Loucy (cell line): ENCODE data around the gene CNTNAP2.

Experiments
- H2AFZ ChIP-seq: fragments of 200-600 bp; sonication (generic); 2 replicates; pipeline ENCODE4 v1.6.0; 2016; ENCODE audit warnings: antibody characterized with exemption, mild to moderate bottlenecking, low read length, moderate library complexity
- H3F3A ChIP-seq: fragments of 200-600 bp; 2 replicates; pipeline ENCODE4 v1.6.0; 2016; ENCODE audit warnings: antibody characterized with exemption, low read depth, mild to moderate bottlenecking
- H3K27me3 ChIP-seq: fragments of 200-600 bp; sonication (generic); 2 replicates; pipeline ENCODE4 v1.6.1; 2014; ENCODE audit warnings: low read length, mild to moderate bottlenecking; ENCODE audit not compliant: insufficient read depth, poor library complexity, severe bottlenecking
- H3K36me3 ChIP-seq: fragments of 200-600 bp; sonication (generic); 2 replicates; pipeline ENCODE4 v1.6.1; 2016; ENCODE audit warnings: low read length; ENCODE audit not compliant: insufficient read depth
- H3K4me1 ChIP-seq: fragments of 200-600 bp; sonication (generic); 2 replicates; pipeline ENCODE4 v1.5.1; 2014; ENCODE audit warnings: low read length, mild to moderate bottlenecking; ENCODE audit not compliant: insufficient read depth, poor library complexity, severe bottlenecking
- H3K4me2 ChIP-seq: fragments of 200-600 bp; sonication (generic); 2 replicates; pipeline ENCODE4 v1.6.0; 2014; ENCODE audit warnings: antibody characterized with exemption, low read length, low read depth, mild to moderate bottlenecking; ENCODE audit not compliant: poor library complexity, severe bottlenecking
- H3K4me3 ChIP-seq: fragments of 200-600 bp; sonication (generic); 2 replicates; pipeline ENCODE4 v1.5.1; 2014; ENCODE audit warnings: low read length, mild to moderate bottlenecking, mixed read lengths; ENCODE audit not compliant: poor library complexity, severe bottlenecking
- H3K79me2 ChIP-seq: fragments of 200-600 bp; sonication (generic); 2 replicates; pipeline ENCODE4 v1.6.1; 2014; ENCODE audit warnings: low read length; ENCODE audit not compliant: insufficient read depth
- H3K9ac ChIP-seq: fragments of 200-600 bp; sonication (generic); 2 replicates; pipeline ENCODE4 v1.6.0; 2014; ENCODE audit warnings: mild to moderate bottlenecking, low read depth, low read length, moderate library complexity; ENCODE audit not compliant: poor library complexity, severe bottlenecking
- H3K9me2 ChIP-seq: fragments of 200-600 bp; sonication (generic); replicated peaks from 2 replicates; pipeline ENCODE4 v1.6.1; 2016; ENCODE audit warnings: low read depth, low read length, mixed read lengths
- H3K9me3 ChIP-seq: fragments of 200-600 bp; sonication (generic); 2 replicates; pipeline ENCODE4 v1.6.1; 2014; ENCODE audit warnings: mild to moderate bottlenecking, antibody characterized with exemption, low read length, low read depth; ENCODE audit not compliant: insufficient read depth
- H4K20me1 ChIP-seq: fragments of 200-600 bp; sonication (generic); 2 replicates; pipeline ENCODE4 v1.6.0; 2014; ENCODE audit warnings: antibody characterized with exemption, low read length, mild to moderate bottlenecking; ENCODE audit not compliant: insufficient read depth, poor library complexity, severe bottlenecking
- EZH2phosphoT487 ChIP-seq: fragments of 200-600 bp; IDR thresholded peaks from 2 replicates; pipeline ENCODE4 v1.6.1; 2018; ENCODE audit warnings: antibody characterized with exemption, mild to moderate bottlenecking, moderate library complexity, borderline replicate concordance
- TF ChIP-seq, protein P1 (sequence below): fragments of 200-600 bp; sonication (generic); conservative IDR thresholded peaks from 2 replicates; pipeline ENCODE4 v1.5.1; 2014; ENCODE audit warnings: mild to moderate bottlenecking, antibody characterized with exemption, low read length

CNTNAP2 gene

GRCh38 chr7:148028165-148028564, 1911.6 kb downstream of the CNTNAP2 start:
- no peaks in the 10 kb centered on the region for H3K9me2 ChIP-seq
- no peaks in the 10 kb centered on the region for H3K36me3 ChIP-seq
- no peaks in the 10 kb centered on the region for H3K4me1 ChIP-seq
- H3K27me3 ChIP-seq: no peaks in the 10 kb centered on the region
- no peak for TF ChIP-seq EZH2phosphoT487
- TF ChIP-seq, protein P1, sequence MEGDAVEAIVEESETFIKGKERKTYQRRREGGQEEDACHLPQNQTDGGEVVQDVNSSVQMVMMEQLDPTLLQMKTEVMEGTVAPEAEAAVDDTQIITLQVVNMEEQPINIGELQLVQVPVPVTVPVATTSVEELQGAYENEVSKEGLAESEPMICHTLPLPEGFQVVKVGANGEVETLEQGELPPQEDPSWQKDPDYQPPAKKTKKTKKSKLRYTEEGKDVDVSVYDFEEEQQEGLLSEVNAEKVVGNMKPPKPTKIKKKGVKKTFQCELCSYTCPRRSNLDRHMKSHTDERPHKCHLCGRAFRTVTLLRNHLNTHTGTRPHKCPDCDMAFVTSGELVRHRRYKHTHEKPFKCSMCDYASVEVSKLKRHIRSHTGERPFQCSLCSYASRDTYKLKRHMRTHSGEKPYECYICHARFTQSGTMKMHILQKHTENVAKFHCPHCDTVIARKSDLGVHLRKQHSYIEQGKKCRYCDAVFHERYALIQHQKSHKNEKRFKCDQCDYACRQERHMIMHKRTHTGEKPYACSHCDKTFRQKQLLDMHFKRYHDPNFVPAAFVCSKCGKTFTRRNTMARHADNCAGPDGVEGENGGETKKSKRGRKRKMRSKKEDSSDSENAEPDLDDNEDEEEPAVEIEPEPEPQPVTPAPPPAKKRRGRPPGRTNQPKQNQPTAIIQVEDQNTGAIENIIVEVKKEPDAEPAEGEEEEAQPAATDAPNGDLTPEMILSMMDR: no peak
- H3K79me2 ChIP-seq: no peaks in the 10 kb centered on the region
- no peak overlapping the region for H3K4me2 ChIP-seq
- H4K20me1 ChIP-seq: no peaks in the 10 kb centered on the region
- no peak overlapping the region for H3K9ac ChIP-seq
- H3K9me3 ChIP-seq: 0 out of 2 replicates have a peak, but pooled peaks cover 4% of the 10 kb centered on the region
- no peak overlapping the region for H2AFZ ChIP-seq
- H3K4me3 ChIP-seq: no peak overlapping the region
- no peaks in the 10 kb centered on the region for H3F3A ChIP-seq

GRCh38 chr7:148031019-148031418, 1914.4 kb downstream of the CNTNAP2 start:
- H3K79me2 ChIP-seq: no peaks in the 10 kb centered on the region
- no peak overlapping the region for H2AFZ ChIP-seq
- no peaks in the 10 kb centered on the region for H3K9me2 ChIP-seq
- no peaks in the 10 kb centered on the region for H3F3A ChIP-seq
- no peak overlapping the region for H3K9ac ChIP-seq
- no peaks in the 10 kb centered on the region for H3K36me3 ChIP-seq
- H3K9me3 ChIP-seq: 0 out of 2 replicates have a peak, but pooled peaks cover 4% of the 10 kb centered on the region
- H4K20me1 ChIP-seq: no peaks in the 10 kb centered on the region
- no peak for TF ChIP-seq EZH2phosphoT487
- TF ChIP-seq, protein P1: no peak
- H3K4me2 ChIP-seq: no peak overlapping the region
- H3K4me3 ChIP-seq: no peak overlapping the region
- H3K4me1 ChIP-seq: no peaks in the 10 kb centered on the region
- H3K27me3 ChIP-seq: no peaks in the 10 kb centered on the region

DNA sequence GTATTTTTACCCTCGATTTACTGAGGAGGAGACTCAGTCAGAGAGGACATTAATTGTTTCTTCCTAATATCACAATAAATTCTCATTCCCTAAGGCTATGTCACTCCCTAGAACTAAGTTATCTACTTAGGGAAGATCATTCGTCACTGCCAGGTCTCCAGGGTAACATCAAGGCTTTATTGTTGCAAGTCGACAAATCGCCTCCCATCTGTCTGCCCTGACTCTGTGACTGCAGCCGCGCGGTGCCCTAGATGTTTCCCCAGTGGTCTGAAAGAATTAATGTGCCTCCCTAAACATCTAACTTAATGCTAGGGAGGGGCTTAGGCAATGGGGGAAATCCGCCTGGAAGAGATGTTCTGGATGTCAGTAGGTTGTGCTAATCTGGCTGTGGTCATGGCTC, 1915.2 kb downstream of the CNTNAP2 start:
- Histone ChIP-seq H3K4me1 (no peaks in the 10 kb centered on the region), H4K20me1 (no peaks in the 10 kb centered on the region), H3K9me2 (no peaks in the 10 kb centered on the region), H3K4me2 (no peak overlapping the region), H3K9me3 (peaks cover 4% of the 10 kb centered on the region; the same call in 1 of the 2 replicates), H3K4me3 (no peak overlapping the region), H3K36me3 (no peaks in the 10 kb centered on the region), H3K79me2 (no peaks in the 10 kb centered on the region), H3F3A (no peaks in the 10 kb centered on the region), H3K27me3 (no peaks in the 10 kb centered on the region), H3K9ac (no peak overlapping the region), H2AFZ (no peak overlapping the region)
- TF ChIP-seq EZH2phosphoT487: no peak
- TF ChIP-seq, protein P1: no peak
